Measurements from ENCODE around the gene DGKB. TPM values are rescaled to one million over a fixed set of nuclear protein-coding genes. Genes with fewer than 3 reads are reported as not detected.

Gene DGKB
- total RNA-seq (0.26 TPM in 1 of 2 replicates, not detected in the other), polyA plus RNA-seq (0.06 and 0.31 TPM in 2 replicates), polyA minus RNA-seq (ENCODE audit: low replicate concordance) (1.8 TPM in 1 of 2 replicates, not detected in the other)
- polyA plus RNA-seq (2012): 0.07 TPM in 1 of 2 replicates, not detected in the other

- no peaks in the 10 kb centered on the region for H3K27me3 ChIP-seq (ENCODE audit: control insufficient read depth, insufficient read depth, low read length)
- H3K4me1 ChIP-seq (ENCODE audit: control insufficient read depth, extremely low read depth, insufficient read depth, low read length): no peaks in the 10 kb centered on the region
- TF ChIP-seq, protein P1, sequence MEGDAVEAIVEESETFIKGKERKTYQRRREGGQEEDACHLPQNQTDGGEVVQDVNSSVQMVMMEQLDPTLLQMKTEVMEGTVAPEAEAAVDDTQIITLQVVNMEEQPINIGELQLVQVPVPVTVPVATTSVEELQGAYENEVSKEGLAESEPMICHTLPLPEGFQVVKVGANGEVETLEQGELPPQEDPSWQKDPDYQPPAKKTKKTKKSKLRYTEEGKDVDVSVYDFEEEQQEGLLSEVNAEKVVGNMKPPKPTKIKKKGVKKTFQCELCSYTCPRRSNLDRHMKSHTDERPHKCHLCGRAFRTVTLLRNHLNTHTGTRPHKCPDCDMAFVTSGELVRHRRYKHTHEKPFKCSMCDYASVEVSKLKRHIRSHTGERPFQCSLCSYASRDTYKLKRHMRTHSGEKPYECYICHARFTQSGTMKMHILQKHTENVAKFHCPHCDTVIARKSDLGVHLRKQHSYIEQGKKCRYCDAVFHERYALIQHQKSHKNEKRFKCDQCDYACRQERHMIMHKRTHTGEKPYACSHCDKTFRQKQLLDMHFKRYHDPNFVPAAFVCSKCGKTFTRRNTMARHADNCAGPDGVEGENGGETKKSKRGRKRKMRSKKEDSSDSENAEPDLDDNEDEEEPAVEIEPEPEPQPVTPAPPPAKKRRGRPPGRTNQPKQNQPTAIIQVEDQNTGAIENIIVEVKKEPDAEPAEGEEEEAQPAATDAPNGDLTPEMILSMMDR (conservative IDR thresholded peaks at IDR 0.05 in 1 of 2, IDR thresholded peaks at IDR 0.05 in 1 of 2; ENCODE audit: low read depth in 1 of 2, low read length in 2 of 2): no peak
- H3K4me2 ChIP-seq (ENCODE audit: extremely low read depth, insufficient read depth, low read length): peak within 1 kb of the TSS; percentile 46
- DNase-seq (ENCODE audit: low read depth in 2 of 2): peak; percentile 24 to 41
- no peaks in the 10 kb centered on the region for H3K9me3 ChIP-seq (ENCODE audit: control insufficient read depth, insufficient read depth, low read depth, low read length)
- H4K20me1 ChIP-seq (ENCODE audit: control insufficient read depth, extremely low read depth, insufficient read depth, low read length): no peaks in the 10 kb centered on the region
- no peak within 1 kb of the TSS for H3K9ac ChIP-seq (ENCODE audit: insufficient read depth, low read length)
- H2AFZ ChIP-seq (ENCODE audit: low read length): no peak within 1 kb of the TSS
- no peaks in the 10 kb centered on the region for H3K79me2 ChIP-seq (ENCODE audit: control insufficient read depth, insufficient read depth, low read length)
- no peaks in the 10 kb centered on the region for H3K36me3 ChIP-seq (ENCODE audit: control insufficient read depth, insufficient read depth, low read length)
- peak within 1 kb of the TSS in 2 of 4 experiments; percentile 44 to 55 for H3K4me3 ChIP-seq (replicated peaks in 1 of 4; ENCODE audit: control extremely low read depth in 1 of 4, insufficient read depth in 1 of 4, low read depth in 3 of 4, low read length in 4 of 4)
- no peak within 1 kb of the TSS for H3K27ac ChIP-seq (ENCODE audit: insufficient read depth, low read length)
These were observed at the start of gene DGKB for GRCh38 chr7:14902589-14903067. Gene DGKB, minus strand, starts transcription at chr7:14902751.

- H3K79me2 ChIP-seq (ENCODE audit: control insufficient read depth, insufficient read depth, low read length): no peaks in the 10 kb centered on the region
- H3K4me2 ChIP-seq (ENCODE audit: extremely low read depth, insufficient read depth, low read length): no peak overlapping the region
- H3K27ac ChIP-seq (ENCODE audit: insufficient read depth, low read length): no peak overlapping the region
- no peak overlapping the region for H3K4me3 ChIP-seq (replicated peaks in 1 of 4; ENCODE audit: control extremely low read depth in 1 of 4, insufficient read depth in 1 of 4, low read depth in 3 of 4, low read length in 4 of 4)
- no peaks in the 10 kb centered on the region for H3K4me1 ChIP-seq (ENCODE audit: control insufficient read depth, extremely low read depth, insufficient read depth, low read length)
- no peaks in the 10 kb centered on the region for H4K20me1 ChIP-seq (ENCODE audit: control insufficient read depth, extremely low read depth, insufficient read depth, low read length)
- no peak for TF ChIP-seq EZH2 (IDR thresholded peaks at IDR 0.05; ENCODE audit: low read length, missing control alignments)
- TF ChIP-seq, protein P1 (conservative IDR thresholded peaks at IDR 0.05 in 1 of 2, IDR thresholded peaks at IDR 0.05 in 1 of 2; ENCODE audit: low read depth in 1 of 2, low read length in 2 of 2): no peak
- no peak overlapping the region for H3K9ac ChIP-seq (ENCODE audit: insufficient read depth, low read length)
- no peaks in the 10 kb centered on the region for H3K9me3 ChIP-seq (ENCODE audit: control insufficient read depth, insufficient read depth, low read depth, low read length)
- H3K36me3 ChIP-seq (ENCODE audit: control insufficient read depth, insufficient read depth, low read length): no peaks in the 10 kb centered on the region
- DNase-seq (ENCODE audit: low read depth in 2 of 2): no peak
- H2AFZ ChIP-seq (ENCODE audit: low read length): no peak overlapping the region
- H3K27me3 ChIP-seq (ENCODE audit: control insufficient read depth, insufficient read depth, low read length): no peaks in the 10 kb centered on the region
These were observed 47.5 kb upstream of the DGKB start for GRCh38 chr7:14950013-14950412.

GRCh38 chr7:14938181-14938580 lies 35.6 kb upstream of the DGKB start:
- TF ChIP-seq, protein P1 (conservative IDR thresholded peaks at IDR 0.05 in 1 of 2, IDR thresholded peaks at IDR 0.05 in 1 of 2; ENCODE audit: low read depth in 1 of 2, low read length in 2 of 2): no peak
- TF ChIP-seq EZH2 (IDR thresholded peaks at IDR 0.05; ENCODE audit: low read length, missing control alignments): no peak
- Histone ChIP-seq H2AFZ (ENCODE audit: low read length) (no peak overlapping the region), H3K27me3 (ENCODE audit: control insufficient read depth, insufficient read depth, low read length) (no peaks in the 10 kb centered on the region), H3K9ac (ENCODE audit: insufficient read depth, low read length) (no peak overlapping the region), H3K27ac (ENCODE audit: insufficient read depth, low read length) (no peak overlapping the region), H3K4me1 (ENCODE audit: control insufficient read depth, extremely low read depth, insufficient read depth, low read length) (no peaks in the 10 kb centered on the region), H3K4me2 (ENCODE audit: extremely low read depth, insufficient read depth, low read length) (no peak overlapping the region), H3K4me3 (replicated peaks in 1 of 4; ENCODE audit: control extremely low read depth in 1 of 4, insufficient read depth in 1 of 4, low read depth in 3 of 4, low read length in 4 of 4) (no peak overlapping the region), H3K9me3 (ENCODE audit: control insufficient read depth, insufficient read depth, low read depth, low read length) (no peaks in the 10 kb centered on the region), H3K36me3 (ENCODE audit: control insufficient read depth, insufficient read depth, low read length) (no peaks in the 10 kb centered on the region), H4K20me1 (ENCODE audit: control insufficient read depth, extremely low read depth, insufficient read depth, low read length) (no peaks in the 10 kb centered on the region), H3K79me2 (ENCODE audit: control insufficient read depth, insufficient read depth, low read length) (no peaks in the 10 kb centered on the region)
- DNase-seq (ENCODE audit: low read depth in 2 of 2): no peak
